DND-41 (cell line): Measurements from ENCODE around the gene AHRR.

Experiments used
- ATAC-seq: fragments of 200-7000 bp; cut with Tn5 transposase; 3 replicates; pipeline ENCODE4 v1.9.1; 2021; ENCODE audit warnings: low read depth; ENCODE audit not compliant: insufficient read depth
- DNase-seq: peaks from one replicate; pipeline ENCODE4 v3.0.0-alpha.2; 2020
- H2AFZ ChIP-seq: 2 replicates; pipeline ENCODE4 v1.6.0; 2012; ENCODE audit warnings: low read depth, low read length
- H3K27ac ChIP-seq: 2 replicates; pipeline ENCODE4 v1.5.1; 2012; ENCODE audit warnings: low read length, inconsistent platforms
- H3K27me3 ChIP-seq: fragments of 200-600 bp; sonication (generic); 2 replicates; pipeline ENCODE4 v1.6.0; 2012; ENCODE audit warnings: low read length, mild to moderate bottlenecking, inconsistent platforms; ENCODE audit not compliant: insufficient read depth, poor library complexity
- H3K36me3 ChIP-seq: 2 replicates; pipeline ENCODE4 v1.5.1; 2012; ENCODE audit warnings: low read length, inconsistent platforms; ENCODE audit not compliant: insufficient read depth
- H3K4me1 ChIP-seq: 2 replicates; pipeline ENCODE4 v1.5.1; 2012; ENCODE audit warnings: mild to moderate bottlenecking, low read length; ENCODE audit not compliant: insufficient read depth
- H3K4me2 ChIP-seq: 2 replicates; pipeline ENCODE4 v1.6.0; 2012; ENCODE audit warnings: mild to moderate bottlenecking, moderate library complexity, low read length, inconsistent platforms; ENCODE audit not compliant: insufficient read depth
- H3K4me3 ChIP-seq, 2 experiments: fragments of 200-600 bp in 1 of 2; shearing (Covaris generic) in 1 of 2; 2 replicates each; pipeline ENCODE4 v1.5.1; 2012 to 2016; ENCODE audit warnings: inconsistent platforms in 2 of 2, low read length in 2 of 2, mild to moderate bottlenecking in 2 of 2, low read depth in 1 of 2, moderate library complexity in 1 of 2
- H3K79me2 ChIP-seq: 2 replicates; pipeline ENCODE4 v1.6.0; 2012; ENCODE audit warnings: low read length, inconsistent platforms; ENCODE audit not compliant: insufficient read depth
- H3K9ac ChIP-seq: 2 replicates; pipeline ENCODE4 v1.6.0; 2012; ENCODE audit warnings: low read depth, mild to moderate bottlenecking, inconsistent platforms, low read length, moderate library complexity
- H3K9me3 ChIP-seq: 2 replicates; pipeline ENCODE4 v1.5.1; 2012; ENCODE audit warnings: low read length, moderate library complexity, mild to moderate bottlenecking, inconsistent platforms; ENCODE audit not compliant: insufficient read depth, severe bottlenecking
- H4K20me1 ChIP-seq: 2 replicates; pipeline ENCODE4 v1.6.0; 2012; ENCODE audit warnings: low read length; ENCODE audit not compliant: insufficient read depth
- CTCF ChIP-seq: IDR thresholded peaks from 2 replicates; pipeline ENCODE4 v1.5.1; 2012; ENCODE audit warnings: borderline replicate concordance, low read length, moderate library complexity, mild to moderate bottlenecking; ENCODE audit not compliant: poor library complexity, severe bottlenecking; ENCODE audit errors: extremely low read depth
- EZH2 ChIP-seq: IDR thresholded peaks from 3 replicates; pipeline ENCODE4 v1.6.1; 2012; ENCODE audit warnings: borderline replicate concordance, low read depth, mild to moderate bottlenecking, moderate library complexity, low read length, inconsistent platforms; ENCODE audit not compliant: severe bottlenecking

Gene AHRR

DNA sequence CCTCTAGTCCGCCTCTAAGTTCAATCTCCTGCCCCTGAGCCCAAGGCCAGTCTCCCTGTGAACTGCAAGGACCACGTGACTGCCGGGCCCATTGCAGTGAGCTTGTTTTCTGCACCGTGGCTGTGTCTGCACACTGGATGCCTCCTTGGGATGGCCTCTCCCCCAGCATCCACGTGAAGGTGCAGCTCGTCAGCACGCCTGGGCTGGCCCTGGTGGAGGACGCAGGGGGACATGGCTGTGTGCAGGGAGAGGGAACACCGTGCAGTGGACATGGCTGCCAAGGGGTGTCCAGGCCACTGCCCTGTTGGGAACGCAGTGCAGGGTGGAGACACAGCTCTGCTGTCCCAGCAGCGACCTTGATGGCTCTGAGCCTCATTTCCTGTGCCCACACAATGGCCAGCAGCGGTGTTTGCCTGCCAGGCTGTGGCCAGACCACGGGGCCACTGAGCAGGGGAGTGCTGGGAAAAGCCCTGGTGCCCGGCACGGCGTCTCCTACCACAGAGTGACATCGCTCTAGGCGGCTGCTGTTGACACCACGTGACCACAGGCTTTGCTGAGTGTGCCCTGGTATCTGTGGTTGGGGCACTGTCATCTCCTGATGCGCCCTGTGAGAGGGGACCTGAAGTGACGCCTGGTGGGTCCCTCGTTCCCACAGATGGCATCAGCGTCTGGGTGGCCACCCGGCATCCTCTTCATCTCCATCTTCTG is 94.6 kb downstream of the AHRR start:
- no peak overlapping the region for H2AFZ ChIP-seq
- no peaks in the 10 kb centered on the region for H3K27me3 ChIP-seq
- H3K9me3 ChIP-seq, result no peaks in the 10 kb centered on the region
- H3K4me3 ChIP-seq, result no peak overlapping the region
- H3K27ac ChIP-seq, result peak overlapping the region; percentile 33; the same call in 1 of the 2 replicates
- H3K9ac ChIP-seq, result no peak overlapping the region
- H3K79me2 ChIP-seq, result no peaks in the 10 kb centered on the region
- TF ChIP-seq CTCF (no peak), EZH2 (no peak)
- no peak overlapping the region for H3K4me2 ChIP-seq
- DNase-seq (no peak), ATAC-seq (peak; percentile 59; the same call in 2 of the 3 replicates)
- H4K20me1 ChIP-seq, result no peaks in the 10 kb centered on the region
- peaks cover 10% of the 10 kb centered on the region for H3K4me1 ChIP-seq
- H3K36me3 ChIP-seq, result no peaks in the 10 kb centered on the region

GRCh38 chr5:416636-416960 is 95.1 kb downstream of the AHRR start:
- Histone ChIP-seq H3K9ac (no peak overlapping the region), H4K20me1 (no peaks in the 10 kb centered on the region), H3K27ac (no peak overlapping the region; the same call in 1 of the 2 replicates), H3K4me3 (no peak overlapping the region), H2AFZ (no peak overlapping the region), H3K36me3 (no peaks in the 10 kb centered on the region), H3K79me2 (no peaks in the 10 kb centered on the region), H3K4me2 (no peak overlapping the region), H3K9me3 (no peaks in the 10 kb centered on the region), H3K27me3 (no peaks in the 10 kb centered on the region), H3K4me1 (peaks cover 10% of the 10 kb centered on the region)
- ATAC-seq, result no peak
- TF ChIP-seq CTCF (no peak), EZH2 (no peak)
- DNase-seq, result no peak

- Histone ChIP-seq H3K27ac (no peak overlapping the region), H3K36me3 (no peaks in the 10 kb centered on the region), H3K27me3 (no peaks in the 10 kb centered on the region), H2AFZ (no peak overlapping the region), H4K20me1 (no peaks in the 10 kb centered on the region), H3K4me1 (peaks cover 10% of the 10 kb centered on the region), H3K4me2 (no peak overlapping the region), H3K9me3 (no peaks in the 10 kb centered on the region), H3K9ac (no peak overlapping the region), H3K4me3 (no peak overlapping the region), H3K79me2 (no peaks in the 10 kb centered on the region)
- DNase-seq (no peak), ATAC-seq (no peak)
- TF ChIP-seq EZH2 (no peak), CTCF (no peak)
Measured at GRCh38 chr5:417301-418161, 96.0 kb downstream of the AHRR start.
